ENCODE measurements around the gene CMTM8.

The CMTM8 gene

DNA sequence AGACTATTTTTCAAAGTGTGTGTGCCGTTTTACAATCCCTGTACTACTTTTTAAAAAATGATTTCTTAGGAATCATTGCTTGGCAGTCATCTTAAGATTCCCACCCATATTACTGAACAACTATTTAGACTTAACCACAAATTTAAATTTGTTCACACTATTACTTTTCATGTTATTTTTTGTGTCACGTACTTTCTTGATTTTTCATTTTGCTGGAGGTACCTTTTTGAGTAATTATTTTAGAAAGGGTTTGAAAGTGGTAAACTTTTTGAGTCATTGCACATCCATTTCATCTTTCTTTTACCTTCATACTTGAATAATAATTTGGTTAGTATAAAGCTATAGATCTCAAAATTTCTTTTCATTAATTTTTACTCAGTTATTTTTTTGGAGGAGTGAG lies 16.9 kb downstream of the CMTM8 start (continued):
- TF ChIP-seq, protein P1, sequence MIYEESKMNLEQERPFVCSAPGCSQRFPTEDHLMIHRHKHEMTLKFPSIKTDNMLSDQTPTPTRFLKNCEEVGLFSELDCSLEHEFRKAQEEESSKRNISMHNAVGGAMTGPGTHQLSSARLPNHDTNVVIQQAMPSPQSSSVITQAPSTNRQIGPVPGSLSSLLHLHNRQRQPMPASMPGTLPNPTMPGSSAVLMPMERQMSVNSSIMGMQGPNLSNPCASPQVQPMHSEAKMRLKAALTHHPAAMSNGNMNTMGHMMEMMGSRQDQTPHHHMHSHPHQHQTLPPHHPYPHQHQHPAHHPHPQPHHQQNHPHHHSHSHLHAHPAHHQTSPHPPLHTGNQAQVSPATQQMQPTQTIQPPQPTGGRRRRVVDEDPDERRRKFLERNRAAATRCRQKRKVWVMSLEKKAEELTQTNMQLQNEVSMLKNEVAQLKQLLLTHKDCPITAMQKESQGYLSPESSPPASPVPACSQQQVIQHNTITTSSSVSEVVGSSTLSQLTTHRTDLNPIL (CRISPR knock-in tag; IDR thresholded peaks at IDR 0.05; ENCODE audit: low read depth), result no peak
- no peak for TF ChIP-seq ZFP30 (CRISPR knock-in tag; IDR thresholded peaks at IDR 0.05)
- TF ChIP-seq PPARA (CRISPR knock-in tag; IDR thresholded peaks at IDR 0.05; ENCODE audit: borderline replicate concordance), result no peak
- TF ChIP-seq ZFP3 (CRISPR knock-in tag; IDR thresholded peaks at IDR 0.05), result no peak
- no peak for TF ChIP-seq ZC3H10 (CRISPR knock-in tag; IDR thresholded peaks at IDR 0.05)
- no peak for TF ChIP-seq BACH2 (CRISPR knock-in tag; IDR thresholded peaks at IDR 0.05; ENCODE audit: borderline replicate concordance)
- no peak for TF ChIP-seq RARB (CRISPR knock-in tag; IDR thresholded peaks at IDR 0.05)
- TF ChIP-seq ISL1 (CRISPR knock-in tag; IDR thresholded peaks at IDR 0.05), result no peak

DNA sequence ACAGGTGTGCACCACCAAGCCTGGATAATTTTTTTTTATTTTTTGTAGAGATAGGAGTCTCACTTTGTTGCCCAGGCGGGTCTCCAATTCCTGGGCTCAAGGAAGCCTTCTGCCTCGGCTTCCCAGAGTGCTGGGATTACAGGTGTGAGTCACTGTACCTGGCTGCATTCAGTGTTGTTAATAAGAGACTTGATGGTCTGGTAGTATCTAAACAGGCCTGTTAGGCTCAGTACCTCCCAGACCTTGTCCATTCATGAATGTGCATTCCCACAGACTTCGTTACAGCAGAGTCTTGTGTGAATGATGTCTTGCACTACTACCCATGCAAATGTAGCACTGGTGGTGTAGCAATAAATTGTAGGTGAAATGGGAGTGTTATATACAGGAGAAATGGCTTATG lies 17.7 kb downstream of the CMTM8 start:
- no peak for ATAC-seq
- no peak for TF ChIP-seq ISL1 (CRISPR knock-in tag; IDR thresholded peaks at IDR 0.05)
- TF ChIP-seq ESRRG (CRISPR knock-in tag; IDR thresholded peaks at IDR 0.05), result no peak
- TF ChIP-seq TOX (CRISPR knock-in tag; IDR thresholded peaks at IDR 0.05; ENCODE audit: borderline replicate concordance), result no peak

DNA sequence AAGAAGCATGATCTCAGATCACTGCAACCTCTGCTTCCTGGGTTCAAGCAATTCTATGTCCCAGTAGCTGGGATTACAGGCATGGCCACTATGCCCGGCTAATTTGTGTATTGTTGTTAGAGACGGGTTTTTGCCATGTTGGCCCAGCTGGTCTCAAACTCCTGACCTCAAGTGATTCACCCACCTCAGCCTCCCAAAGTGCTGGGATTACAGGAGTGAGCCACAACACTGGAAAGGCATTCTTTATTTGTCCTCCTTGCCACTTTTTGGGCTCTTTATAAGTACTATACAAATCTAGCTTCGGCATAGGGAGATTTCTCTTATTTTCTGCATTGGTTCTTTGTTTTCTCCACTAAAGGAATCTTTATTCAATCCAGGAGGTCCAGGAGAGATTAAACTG lies 18.6 kb downstream of the CMTM8 start:
- TF ChIP-seq ZFP30 (CRISPR knock-in tag; IDR thresholded peaks at IDR 0.05) (no peak), TOX (CRISPR knock-in tag; IDR thresholded peaks at IDR 0.05; ENCODE audit: borderline replicate concordance) (no peak), ZNF8 (CRISPR knock-in tag; IDR thresholded peaks at IDR 0.05) (no peak), SNAI2 (CRISPR knock-in tag; IDR thresholded peaks at IDR 0.05) (no peak), PPARA (CRISPR knock-in tag; IDR thresholded peaks at IDR 0.05; ENCODE audit: borderline replicate concordance) (no peak), ZNF565 (CRISPR knock-in tag; conservative IDR thresholded peaks at IDR 0.05; ENCODE audit: low read depth) (no peak), BACH2 (CRISPR knock-in tag; IDR thresholded peaks at IDR 0.05; ENCODE audit: borderline replicate concordance) (no peak), ZC3H10 (CRISPR knock-in tag; IDR thresholded peaks at IDR 0.05) (no peak), RARB (CRISPR knock-in tag; IDR thresholded peaks at IDR 0.05) (no peak)
- TF ChIP-seq, protein P2, sequence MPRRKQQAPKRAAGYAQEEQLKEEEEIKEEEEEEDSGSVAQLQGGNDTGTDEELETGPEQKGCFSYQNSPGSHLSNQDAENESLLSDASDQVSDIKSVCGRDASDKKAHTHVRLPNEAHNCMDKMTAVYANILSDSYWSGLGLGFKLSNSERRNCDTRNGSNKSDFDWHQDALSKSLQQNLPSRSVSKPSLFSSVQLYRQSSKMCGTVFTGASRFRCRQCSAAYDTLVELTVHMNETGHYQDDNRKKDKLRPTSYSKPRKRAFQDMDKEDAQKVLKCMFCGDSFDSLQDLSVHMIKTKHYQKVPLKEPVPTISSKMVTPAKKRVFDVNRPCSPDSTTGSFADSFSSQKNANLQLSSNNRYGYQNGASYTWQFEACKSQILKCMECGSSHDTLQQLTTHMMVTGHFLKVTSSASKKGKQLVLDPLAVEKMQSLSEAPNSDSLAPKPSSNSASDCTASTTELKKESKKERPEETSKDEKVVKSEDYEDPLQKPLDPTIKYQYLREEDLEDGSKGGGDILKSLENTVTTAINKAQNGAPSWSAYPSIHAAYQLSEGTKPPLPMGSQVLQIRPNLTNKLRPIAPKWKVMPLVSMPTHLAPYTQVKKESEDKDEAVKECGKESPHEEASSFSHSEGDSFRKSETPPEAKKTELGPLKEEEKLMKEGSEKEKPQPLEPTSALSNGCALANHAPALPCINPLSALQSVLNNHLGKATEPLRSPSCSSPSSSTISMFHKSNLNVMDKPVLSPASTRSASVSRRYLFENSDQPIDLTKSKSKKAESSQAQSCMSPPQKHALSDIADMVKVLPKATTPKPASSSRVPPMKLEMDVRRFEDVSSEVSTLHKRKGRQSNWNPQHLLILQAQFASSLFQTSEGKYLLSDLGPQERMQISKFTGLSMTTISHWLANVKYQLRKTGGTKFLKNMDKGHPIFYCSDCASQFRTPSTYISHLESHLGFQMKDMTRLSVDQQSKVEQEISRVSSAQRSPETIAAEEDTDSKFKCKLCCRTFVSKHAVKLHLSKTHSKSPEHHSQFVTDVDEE (CRISPR knock-in tag; IDR thresholded peaks at IDR 0.05), result no peak
- ATAC-seq, result no peak

DNA sequence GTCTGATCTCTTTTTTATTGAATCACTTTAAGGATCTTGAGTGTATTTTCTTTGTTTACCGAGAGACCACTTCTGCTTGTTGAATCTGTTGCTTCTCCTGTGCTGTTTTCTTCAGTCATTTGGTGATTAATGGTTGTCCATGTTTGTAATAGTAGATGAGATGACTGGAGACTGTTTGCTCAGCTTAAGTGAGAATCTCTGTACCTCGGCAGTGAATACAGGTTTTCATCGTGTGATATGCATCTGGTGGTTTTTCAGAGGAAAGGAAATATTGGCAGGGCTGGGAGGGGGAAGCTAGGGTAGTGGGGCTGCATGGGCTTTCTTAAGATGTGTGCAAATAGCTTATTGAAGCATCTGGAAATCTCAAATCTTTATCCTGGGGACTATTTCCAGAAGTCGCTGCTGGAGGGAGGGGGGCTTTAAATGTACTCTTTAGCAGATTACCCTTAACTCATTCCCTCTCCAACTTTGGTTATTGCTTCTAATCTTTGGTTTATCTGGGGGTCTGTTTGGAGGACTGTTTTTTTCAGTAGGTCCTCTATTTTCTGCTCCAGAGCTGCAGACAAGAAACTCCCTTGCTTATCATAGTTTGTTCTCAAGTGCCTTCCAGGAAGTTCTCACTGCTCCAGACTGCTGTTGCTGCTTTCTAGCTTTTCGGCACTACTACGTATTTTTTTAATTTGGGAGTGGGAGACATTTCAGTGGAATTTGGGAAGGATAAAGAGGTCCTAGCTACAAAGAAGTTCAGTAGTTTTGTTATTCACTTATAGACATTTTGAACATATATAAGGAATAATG lies 19.4 kb downstream of the CMTM8 start:
- TF ChIP-seq TOX (CRISPR knock-in tag; IDR thresholded peaks at IDR 0.05; ENCODE audit: borderline replicate concordance) (no peak), ZC3H10 (CRISPR knock-in tag; IDR thresholded peaks at IDR 0.05) (no peak), SNAI2 (CRISPR knock-in tag; IDR thresholded peaks at IDR 0.05) (no peak), GLIS3 (CRISPR knock-in tag; IDR thresholded peaks at IDR 0.05) (no peak), CSDC2 (CRISPR knock-in tag; IDR thresholded peaks at IDR 0.05) (no peak), ZNF565 (CRISPR knock-in tag; conservative IDR thresholded peaks at IDR 0.05; ENCODE audit: low read depth) (no peak), OSR1 (CRISPR knock-in tag; IDR thresholded peaks at IDR 0.05) (no peak), ISL1 (CRISPR knock-in tag; IDR thresholded peaks at IDR 0.05) (no peak), ZFP3 (CRISPR knock-in tag; IDR thresholded peaks at IDR 0.05) (no peak), ESRRG (CRISPR knock-in tag; IDR thresholded peaks at IDR 0.05) (no peak), ARNTL (CRISPR knock-in tag; IDR thresholded peaks at IDR 0.05; ENCODE audit: borderline replicate concordance, low read depth) (no peak)
- TF ChIP-seq, protein P3, sequence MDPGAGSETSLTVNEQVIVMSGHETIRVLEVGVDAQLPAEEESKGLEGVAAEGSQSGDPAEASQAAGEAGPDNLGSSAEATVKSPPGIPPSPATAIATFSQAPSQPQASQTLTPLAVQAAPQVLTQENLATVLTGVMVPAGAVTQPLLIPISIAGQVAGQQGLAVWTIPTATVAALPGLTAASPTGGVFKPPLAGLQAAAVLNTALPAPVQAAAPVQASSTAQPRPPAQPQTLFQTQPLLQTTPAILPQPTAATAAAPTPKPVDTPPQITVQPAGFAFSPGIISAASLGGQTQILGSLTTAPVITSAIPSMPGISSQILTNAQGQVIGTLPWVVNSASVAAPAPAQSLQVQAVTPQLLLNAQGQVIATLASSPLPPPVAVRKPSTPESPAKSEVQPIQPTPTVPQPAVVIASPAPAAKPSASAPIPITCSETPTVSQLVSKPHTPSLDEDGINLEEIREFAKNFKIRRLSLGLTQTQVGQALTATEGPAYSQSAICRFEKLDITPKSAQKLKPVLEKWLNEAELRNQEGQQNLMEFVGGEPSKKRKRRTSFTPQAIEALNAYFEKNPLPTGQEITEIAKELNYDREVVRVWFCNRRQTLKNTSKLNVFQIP (CRISPR knock-in tag; IDR thresholded peaks at IDR 0.05; ENCODE audit: borderline replicate concordance, low read depth), result no peak
- ATAC-seq, result no peak

DNA sequence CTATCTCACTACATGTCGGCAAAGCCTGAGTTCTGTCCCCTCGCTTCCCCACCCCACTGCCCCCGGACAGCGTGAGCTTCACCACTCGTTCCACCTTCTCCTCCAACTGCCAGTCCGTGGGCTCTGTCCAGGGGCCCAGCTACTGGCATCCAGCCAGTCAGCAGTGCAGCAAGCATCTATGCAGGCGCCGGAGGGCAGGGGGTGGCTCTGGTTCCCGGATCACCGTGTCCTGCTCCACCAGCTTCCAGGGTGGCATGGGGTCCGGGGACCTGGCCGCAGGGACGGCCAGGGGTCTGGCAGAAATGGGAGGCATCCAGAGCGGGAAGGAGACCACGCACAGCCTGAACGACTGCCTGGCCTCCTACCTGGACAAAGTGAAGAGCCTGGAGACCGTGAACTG lies 20.4 kb downstream of the CMTM8 start:
- TF ChIP-seq, protein P3 (CRISPR knock-in tag; IDR thresholded peaks at IDR 0.05; ENCODE audit: borderline replicate concordance, low read depth), result no peak
- TF ChIP-seq ZFP3 (CRISPR knock-in tag; IDR thresholded peaks at IDR 0.05), result no peak
- no peak for TF ChIP-seq PPARA (CRISPR knock-in tag; IDR thresholded peaks at IDR 0.05; ENCODE audit: borderline replicate concordance)
- TF ChIP-seq ZNF8 (CRISPR knock-in tag; IDR thresholded peaks at IDR 0.05), result no peak
- no peak for TF ChIP-seq TCF4 (CRISPR knock-in tag; IDR thresholded peaks at IDR 0.05; ENCODE audit: borderline replicate concordance)
- no peak for TF ChIP-seq GLIS3 (CRISPR knock-in tag; IDR thresholded peaks at IDR 0.05)
- TF ChIP-seq, protein P1 (CRISPR knock-in tag; IDR thresholded peaks at IDR 0.05; ENCODE audit: low read depth), result no peak
- TF ChIP-seq ARNTL (CRISPR knock-in tag; IDR thresholded peaks at IDR 0.05; ENCODE audit: borderline replicate concordance, low read depth), result no peak
- no peak for ATAC-seq

All from SK-N-SH treated with all-trans-retinoic acid at 6 μM for 48 hours (cell line).